H9 (cell line): ENCODE results near the gene AKAP5. TPM values are rescaled to one million over a fixed set of nuclear protein-coding genes. Genes with fewer than 3 reads are reported as not detected.

ENCODE experiments used
- DNase-seq: peaks from one replicate; pipeline ENCODE4 v3.0.0-alpha.2; 2017
- H2AFZ ChIP-seq: one replicate; pipeline ENCODE4 v1.6.1; 2013; ENCODE audit warnings: mild to moderate bottlenecking, low read length, control low read depth, moderate library complexity
- H2AK5ac ChIP-seq: 2 replicates; pipeline ENCODE4 v1.6.1; 2013; ENCODE audit warnings: low read length, control low read depth, mixed read lengths; ENCODE audit not compliant: insufficient read length
- H2BK120ac ChIP-seq: one replicate; pipeline ENCODE4 v1.6.1; 2013; ENCODE audit warnings: low read depth, mild to moderate bottlenecking, low read length, control low read depth, inconsistent platforms; ENCODE audit not compliant: poor library complexity, severe bottlenecking
- H2BK12ac ChIP-seq: 2 replicates; pipeline ENCODE4 v1.6.1; 2013; ENCODE audit warnings: low read length, control low read depth, mixed read lengths, low read depth; ENCODE audit not compliant: insufficient read length
- H2BK15ac ChIP-seq: 2 replicates; pipeline ENCODE4 v1.6.1; 2013; ENCODE audit warnings: low read depth, low read length, control low read depth
- H2BK20ac ChIP-seq: one replicate; pipeline ENCODE4 v1.6.1; 2013; ENCODE audit warnings: low read depth, mild to moderate bottlenecking, low read length, control low read depth, inconsistent platforms; ENCODE audit not compliant: poor library complexity, severe bottlenecking
- H2BK5ac ChIP-seq: 2 replicates; pipeline ENCODE4 v1.6.1; 2013; ENCODE audit warnings: low read length, control low read depth, mixed read lengths; ENCODE audit not compliant: insufficient read length
- H3K14ac ChIP-seq: 2 replicates; pipeline ENCODE4 v1.6.1; 2013; ENCODE audit warnings: low read length, control low read depth; ENCODE audit not compliant: insufficient read depth
- H3K18ac ChIP-seq: 2 replicates; pipeline ENCODE4 v1.6.1; 2013; ENCODE audit warnings: low read depth, mild to moderate bottlenecking, mixed read lengths, low read length, control low read depth; ENCODE audit not compliant: insufficient read length
- H3K23ac ChIP-seq: 2 replicates; pipeline ENCODE4 v1.6.1; 2013; ENCODE audit warnings: low read length, control low read depth, mixed read lengths, low read depth; ENCODE audit not compliant: insufficient read length
- H3K23me2 ChIP-seq: 2 replicates; pipeline ENCODE4 v1.6.1; 2013; ENCODE audit warnings: low read depth, mild to moderate bottlenecking, mixed read lengths, low read length, control low read depth; ENCODE audit not compliant: insufficient read length, poor library complexity, severe bottlenecking
- H3K27ac ChIP-seq: 2 replicates; pipeline ENCODE4 v1.5.1; 2013; ENCODE audit warnings: low read length, control low read depth, mixed read lengths, low read depth; ENCODE audit not compliant: insufficient read length
- H3K27me3 ChIP-seq: 2 replicates; pipeline ENCODE4 v1.6.1; 2013; ENCODE audit warnings: low read length, control low read depth, inconsistent platforms; ENCODE audit not compliant: insufficient read depth
- H3K4ac ChIP-seq: 2 replicates; pipeline ENCODE4 v1.6.1; 2013; ENCODE audit warnings: low read depth, mild to moderate bottlenecking, control low read depth, inconsistent platforms, low read length, moderate library complexity
- H3K4me1 ChIP-seq: 2 replicates; pipeline ENCODE4 v1.6.1; 2013; ENCODE audit warnings: low read length, control low read depth, inconsistent platforms; ENCODE audit not compliant: insufficient read depth
- H3K4me2 ChIP-seq: 2 replicates; pipeline ENCODE4 v1.6.1; 2013; ENCODE audit warnings: low read length, control low read depth, mixed read lengths; ENCODE audit not compliant: insufficient read length, insufficient read depth
- H3K56ac ChIP-seq: 2 replicates; pipeline ENCODE4 v1.6.1; 2013; ENCODE audit warnings: low read depth, mild to moderate bottlenecking, mixed read lengths, low read length, control low read depth; ENCODE audit not compliant: insufficient read length
- H3K79me1 ChIP-seq: 2 replicates; pipeline ENCODE4 v1.6.1; 2013; ENCODE audit warnings: low read depth, mild to moderate bottlenecking, moderate library complexity, low read length, control low read depth, inconsistent platforms; ENCODE audit not compliant: insufficient read depth, poor library complexity, severe bottlenecking
- H3K79me2 ChIP-seq: 2 replicates; pipeline ENCODE4 v1.6.1; 2013; ENCODE audit warnings: low read length, control low read depth, inconsistent platforms; ENCODE audit not compliant: insufficient read depth
- H3K9ac ChIP-seq: 2 replicates; pipeline ENCODE4 v1.6.1; 2013; ENCODE audit warnings: low read length, control low read depth, mixed read lengths; ENCODE audit not compliant: insufficient read length; ENCODE audit errors: extremely low read depth
- H3K9me3 ChIP-seq: one replicate; pipeline ENCODE4 v1.6.1; 2013; ENCODE audit warnings: low read depth, low read length, inconsistent platforms; ENCODE audit not compliant: control insufficient read depth
- H3T11ph ChIP-seq: one replicate; pipeline ENCODE4 v1.6.1; 2013; ENCODE audit warnings: mild to moderate bottlenecking, low read length, control low read depth, inconsistent platforms
- H4K20me1 ChIP-seq: one replicate; pipeline ENCODE4 v1.6.1; 2013; ENCODE audit not compliant: control insufficient read depth, insufficient read length, insufficient read depth
- H4K5ac ChIP-seq: 2 replicates; pipeline ENCODE4 v1.6.1; 2013; ENCODE audit warnings: low read depth, mild to moderate bottlenecking, mixed read lengths, low read length, control low read depth; ENCODE audit not compliant: insufficient read length
- H4K8ac ChIP-seq: replicated peaks from 2 replicates; pipeline ENCODE4 v1.6.1; 2013; ENCODE audit warnings: low read length, control low read depth, mixed read lengths, low read depth; ENCODE audit not compliant: insufficient read length
- H4K91ac ChIP-seq: 2 replicates; pipeline ENCODE4 v1.6.1; 2013; ENCODE audit warnings: low read depth, mild to moderate bottlenecking, moderate library complexity, mixed read lengths, low read length, control low read depth; ENCODE audit not compliant: insufficient read length
- H3K27ac Mint-ChIP-seq, 3 experiments: 2 replicates in 2 of 3; 3 replicates in 1 of 3; pipeline ENCODE4 v1.8.0; 2020 to 2021; ENCODE audit warnings: mixed read lengths in 3 of 3, mild to moderate bottlenecking in 1 of 3, moderate library complexity in 1 of 3
- H3K27me3 Mint-ChIP-seq: 2 replicates; pipeline ENCODE4 v1.8.0; 2021; ENCODE audit warnings: low read depth, mild to moderate bottlenecking, moderate library complexity, mixed read lengths
- H3K36me3 Mint-ChIP-seq, 3 experiments: 2 replicates in 2 of 3; 3 replicates in 1 of 3; pipeline ENCODE4 v1.8.0; 2020 to 2021; ENCODE audit warnings: low read depth in 3 of 3, mixed read lengths in 3 of 3; ENCODE audit not compliant: insufficient read depth in 1 of 3
- H3K4me1 Mint-ChIP-seq, 2 experiments: 2 replicates each; pipeline ENCODE4 v1.8.0; 2020; ENCODE audit warnings: mixed read lengths in 2 of 2
- H3K4me3 Mint-ChIP-seq, 2 experiments: 2 replicates in 1 of 2; 3 replicates in 1 of 2; pipeline ENCODE4 v1.8.0; 2020 to 2021; ENCODE audit warnings: mild to moderate bottlenecking in 2 of 2, mixed read lengths in 2 of 2, moderate library complexity in 1 of 2
- H3K9me3 Mint-ChIP-seq, 2 experiments: 2 replicates in 1 of 2; 3 replicates in 1 of 2; pipeline ENCODE4 v1.8.0; 2020; ENCODE audit warnings: mild to moderate bottlenecking in 2 of 2, mixed read lengths in 2 of 2, moderate library complexity in 1 of 2
- total RNA-seq: library from RNA; stranded (reverse); gene quantifications from 2 replicates; pipeline ENCODE4 v1.2.1, GENCODE V29; 2021
- TF ChIP-seq, protein P1 (sequence below): fragments of 200-600 bp; sonication (generic); conservative IDR thresholded peaks from 3 replicates; pipeline ENCODE4 v1.8.0; 2021; ENCODE audit warnings: antibody characterized with exemption, mild to moderate bottlenecking

The AKAP5 gene
- total RNA-seq, 1 experiment from 2014 or later, result 2.5 TPM

DNA sequence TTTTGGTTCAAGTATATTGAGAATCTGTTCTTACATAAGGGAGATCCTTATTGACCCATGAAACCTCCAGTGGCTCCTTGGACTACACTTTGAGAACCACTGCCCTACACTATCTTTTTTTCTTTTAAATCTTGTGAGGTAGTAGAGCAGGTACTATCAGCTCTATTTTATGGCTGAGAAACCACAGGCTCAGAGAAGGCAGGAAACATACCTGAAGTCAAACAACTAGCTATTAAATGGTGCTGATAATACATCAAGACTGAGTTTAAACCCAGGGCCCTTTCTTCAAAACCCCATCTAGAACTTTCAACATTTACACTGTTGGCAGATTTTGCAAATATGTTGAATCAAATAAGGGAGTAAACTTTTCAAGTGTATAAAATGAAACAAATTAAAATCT lies 31.5 kb downstream of the AKAP5 start:
- Histone ChIP-seq H2BK5ac (no peak overlapping the region), H3K18ac (no peak overlapping the region), H3K27me3 (no peaks in the 10 kb centered on the region), H3K4ac (no peak overlapping the region), H3K4me1 (no peaks in the 10 kb centered on the region), H3T11ph (no peak overlapping the region), H2BK15ac (no peak overlapping the region), H3K4me2 (no peak overlapping the region), H2BK20ac (no peak overlapping the region), H3K56ac (no peak overlapping the region), H2AFZ (no peak overlapping the region), H3K27ac (no peak overlapping the region), H3K23ac (no peak overlapping the region), H2BK12ac (no peak overlapping the region), H3K9me3 (no peaks in the 10 kb centered on the region), H3K9ac (no peak overlapping the region), H4K91ac (no peak overlapping the region), H3K79me2 (no peaks in the 10 kb centered on the region), H4K20me1 (no peaks in the 10 kb centered on the region), H3K79me1 (peaks cover 6% of the 10 kb centered on the region), H2AK5ac (no peak overlapping the region), H2BK120ac (no peak overlapping the region), H3K14ac (no peak overlapping the region), H4K5ac (no peak overlapping the region), H3K23me2 (no peaks in the 10 kb centered on the region), H4K8ac (no peak overlapping the region)
- Mint-ChIP-seq H3K36me3 (peaks cover 4 to 15% (median 14%) of the 10 kb centered on the region in 3 experiments; a peak in 5 of 7 replicates), H3K4me1 (peaks cover 6% of the 10 kb centered on the region in 2 experiments), H3K9me3 (no peaks in the 10 kb centered on the region), H3K27ac (no peak overlapping the region), H3K27me3 (no peaks in the 10 kb centered on the region), H3K4me3 (no peak overlapping the region)
- DNase-seq, result no peak
- TF ChIP-seq, protein P1, sequence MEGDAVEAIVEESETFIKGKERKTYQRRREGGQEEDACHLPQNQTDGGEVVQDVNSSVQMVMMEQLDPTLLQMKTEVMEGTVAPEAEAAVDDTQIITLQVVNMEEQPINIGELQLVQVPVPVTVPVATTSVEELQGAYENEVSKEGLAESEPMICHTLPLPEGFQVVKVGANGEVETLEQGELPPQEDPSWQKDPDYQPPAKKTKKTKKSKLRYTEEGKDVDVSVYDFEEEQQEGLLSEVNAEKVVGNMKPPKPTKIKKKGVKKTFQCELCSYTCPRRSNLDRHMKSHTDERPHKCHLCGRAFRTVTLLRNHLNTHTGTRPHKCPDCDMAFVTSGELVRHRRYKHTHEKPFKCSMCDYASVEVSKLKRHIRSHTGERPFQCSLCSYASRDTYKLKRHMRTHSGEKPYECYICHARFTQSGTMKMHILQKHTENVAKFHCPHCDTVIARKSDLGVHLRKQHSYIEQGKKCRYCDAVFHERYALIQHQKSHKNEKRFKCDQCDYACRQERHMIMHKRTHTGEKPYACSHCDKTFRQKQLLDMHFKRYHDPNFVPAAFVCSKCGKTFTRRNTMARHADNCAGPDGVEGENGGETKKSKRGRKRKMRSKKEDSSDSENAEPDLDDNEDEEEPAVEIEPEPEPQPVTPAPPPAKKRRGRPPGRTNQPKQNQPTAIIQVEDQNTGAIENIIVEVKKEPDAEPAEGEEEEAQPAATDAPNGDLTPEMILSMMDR, result no peak
